Fibroblast of the aortic adventitia (primary cell): Measurements from ENCODE around the gene CLCNKA. TPM values are rescaled to one million over a fixed set of nuclear protein-coding genes. Genes with fewer than 3 reads are reported as not detected.
"Not testable (repeated sequence)": the region's sequence is repeated elsewhere in the genome, so short reads cannot be mapped to it uniquely, and the experiment has no call there.

Experiments
- DNase-seq: peaks from one replicate; pipeline ENCODE4 v3.0.0-alpha.2; 2010; ENCODE audit warnings: low read depth
- H3K4me3 ChIP-seq: 2 replicates; pipeline ENCODE4 v1.5.1; 2011; ENCODE audit warnings: low read depth, mild to moderate bottlenecking, control low read depth, low read length, moderate library complexity
- CTCF ChIP-seq: IDR thresholded peaks from 2 replicates; pipeline ENCODE4 v1.5.1; 2011; ENCODE audit warnings: mild to moderate bottlenecking, low read length, control low read depth, inconsistent platforms; ENCODE audit not compliant: insufficient read depth
- total RNA-seq: library from RNA; depleted of rRNA; stranded (reverse); fragments of >200 nt; gene quantifications from 2 replicates; pipeline ENCODE4 v1.2.3, GENCODE V29; 2012; ENCODE audit warnings: low replicate concordance

The CLCNKA gene
- 0.09 and 0.25 TPM in 2 replicates for total RNA-seq

DNA sequence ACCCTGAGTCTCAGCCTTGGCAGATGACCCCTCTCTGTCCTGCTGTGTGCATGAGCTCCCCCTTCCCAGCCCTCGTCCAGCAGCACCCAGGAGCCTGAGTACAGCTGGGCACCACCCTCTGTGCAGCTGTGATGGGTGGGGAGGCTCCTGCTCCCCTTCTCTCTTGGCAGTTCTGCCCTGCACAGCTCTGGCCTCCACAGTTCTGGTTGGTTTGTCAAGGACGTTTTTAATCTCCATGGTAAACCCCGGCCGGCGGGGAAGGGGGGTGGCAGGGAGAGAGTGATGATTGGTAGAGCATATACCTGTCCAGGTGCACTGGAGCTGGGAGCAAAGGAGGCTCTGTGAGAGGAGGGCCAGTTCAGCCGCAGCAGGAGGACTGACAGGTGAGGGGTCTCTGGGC is at the start of gene CLCNKA:
Gene CLCNKA, plus strand, starts transcription at position 356 of the 400 bp plus-strand sequence. CDS start 584 bp downstream, outside the sequence.
- H3K4me3 ChIP-seq = no peak within 1 kb of the TSS
- DNase-seq = no peak
- no peak for TF ChIP-seq CTCF

GRCh38 chr1:15972409-15972808 is 49.4 kb upstream of the CLCNKA start:
- TF ChIP-seq CTCF = no peak
- DNase-seq = no peak
- H3K4me3 ChIP-seq = no peak overlapping the region

- no peak overlapping the region for H3K4me3 ChIP-seq
- TF ChIP-seq CTCF = no peak
- no peak for DNase-seq
Observed at GRCh38 chr1:15973772-15974171, 48.1 kb upstream of the CLCNKA start.

DNA sequence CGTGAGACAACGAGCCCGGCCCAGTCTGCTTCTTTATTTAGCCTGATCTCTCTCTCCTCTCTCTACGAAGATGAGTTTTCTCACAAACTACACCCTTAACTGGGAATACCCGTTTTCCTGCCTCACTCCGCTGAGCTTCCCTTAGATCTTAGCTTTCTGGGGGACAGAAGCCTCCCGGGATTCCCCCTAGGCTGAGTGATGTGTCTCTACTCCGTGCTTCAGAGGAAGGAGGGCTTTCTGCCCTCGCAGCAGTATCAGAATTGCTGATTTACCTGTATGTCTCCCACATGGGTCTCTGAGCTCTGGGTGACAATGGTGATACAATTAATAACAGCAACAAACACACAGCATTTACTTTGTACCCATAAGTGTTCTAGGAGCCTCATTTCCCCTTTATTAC is 47.0 kb upstream of the CLCNKA start:
- TF ChIP-seq CTCF = no peak
- DNase-seq = no peak
- peak overlapping the region; percentile 76 for H3K4me3 ChIP-seq

GRCh38 chr1:15975358-15975804 is 46.5 kb upstream of the CLCNKA start:
- TF ChIP-seq CTCF = no peak
- peak overlapping the region; percentile 76 for H3K4me3 ChIP-seq
- DNase-seq = peak; percentile 30

DNA sequence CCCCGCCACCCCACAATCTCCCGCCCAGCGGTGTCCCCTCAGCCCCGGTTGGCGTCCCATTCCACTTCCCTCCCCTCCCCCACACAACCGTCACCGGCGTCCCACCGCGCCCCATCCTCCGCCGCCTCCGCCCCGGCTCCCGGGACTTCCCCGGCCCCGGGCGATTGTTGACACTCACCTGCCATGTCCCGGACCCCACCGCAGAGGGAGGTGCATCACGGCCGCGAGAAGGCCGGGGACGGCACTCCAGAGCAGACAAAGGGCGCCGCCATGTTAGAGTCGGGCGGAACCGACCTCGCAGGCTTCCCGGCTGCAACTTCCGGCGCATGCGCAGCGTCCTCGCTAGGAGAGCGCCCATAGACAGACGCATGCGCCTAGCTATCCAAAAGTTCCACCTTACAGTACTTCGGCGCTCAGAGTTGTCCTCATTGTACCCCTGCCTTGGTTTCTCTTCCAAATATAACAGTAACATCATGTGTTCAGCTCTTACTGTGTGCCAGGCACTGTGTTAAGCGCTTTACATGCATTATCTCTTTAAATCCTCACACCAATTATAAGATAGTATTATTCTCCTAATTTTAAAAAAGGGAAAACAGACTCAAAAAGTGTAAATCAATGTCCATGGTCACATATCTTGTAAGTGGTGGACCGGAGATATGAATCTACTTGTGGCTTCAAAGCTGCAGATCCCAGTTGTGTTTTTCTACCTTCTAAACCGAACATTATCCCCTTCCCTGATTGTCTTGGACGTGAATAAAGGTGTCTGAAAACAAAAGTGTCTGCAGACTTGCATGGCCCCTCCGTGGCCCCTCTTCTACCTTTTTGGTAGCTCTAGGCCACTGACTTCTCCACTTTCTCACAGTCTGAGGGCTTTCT is 45.8 kb upstream of the CLCNKA start, which contains the start of gene ZBTB17:
Gene ZBTB17, minus strand, starts transcription at position 297 of the 876 bp plus-strand sequence. CDS start 27,606 bp downstream, outside the sequence.
- TF ChIP-seq CTCF = no peak
- H3K4me3 ChIP-seq = peak within 1 kb of the TSS; percentile 76
- peak; percentile 93 for DNase-seq

DNA sequence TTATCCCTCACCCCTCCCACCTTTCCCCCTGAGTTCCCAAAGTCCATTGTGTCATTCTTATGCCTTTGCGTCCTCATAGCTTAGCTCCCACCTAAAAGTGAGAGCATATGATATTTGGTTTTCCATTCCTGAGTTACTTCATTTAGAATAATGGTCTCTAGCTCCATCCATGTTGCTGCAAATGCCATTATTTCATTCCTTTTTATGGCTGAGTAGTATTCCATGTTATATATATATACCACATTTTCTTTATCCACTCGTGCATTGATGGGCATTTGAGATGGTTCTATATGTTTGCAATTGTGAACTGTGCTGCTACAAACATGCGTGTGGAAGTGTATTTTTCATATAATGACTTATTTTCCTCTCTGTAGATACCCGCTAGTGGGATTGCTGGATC is 43.9 kb upstream of the CLCNKA start:
- DNase-seq = not testable (repeated sequence)

More for the DNA sequence above, 43.9 kb upstream of the CLCNKA start:
- not testable (repeated sequence) for H3K4me3 ChIP-seq
